ENCODE data around the gene LILRB4. TPM values are rescaled to one million over a fixed set of nuclear protein-coding genes. Genes with fewer than 3 reads are reported as not detected.
"Not testable (repeated sequence)": the region's sequence is repeated elsewhere in the genome, so short reads cannot be mapped to it uniquely, and the experiment has no call there.

LILRB4 gene
- total and polyA plus RNA-seq, 4 experiments from 2014 or later = 3.2 to 3.5 TPM; not detected in 2

DNA sequence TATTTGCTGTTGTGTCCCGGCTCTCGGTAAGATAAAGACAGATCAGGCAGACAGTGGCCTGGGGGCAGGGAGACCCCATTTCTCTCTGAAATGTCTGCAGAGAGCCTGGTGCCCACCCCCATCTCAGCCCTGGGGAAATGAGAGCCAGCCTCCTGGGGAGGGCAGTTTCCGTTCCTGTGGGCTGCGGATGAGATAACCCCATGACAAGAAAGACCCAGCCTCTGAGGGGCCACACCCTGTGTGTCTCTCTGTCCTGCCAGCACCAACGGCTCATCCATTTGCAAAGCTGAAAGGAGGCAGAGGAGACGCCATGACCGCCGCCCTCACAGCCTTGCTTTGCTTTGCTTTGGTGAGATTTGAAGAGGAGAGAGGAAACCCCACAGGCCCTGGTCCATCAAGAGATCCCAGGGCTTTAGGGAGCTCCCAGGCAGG is 33.3 kb downstream of the LILRB4 start:
- Histone ChIP-seq H3K9me3 (ENCODE audit: control insufficient read depth in 1 of 2, low read length in 2 of 2) (no peaks in the 10 kb centered on the region), H3K36me3 (ENCODE audit: insufficient read depth, low read length) (no peaks in the 10 kb centered on the region), H3K4me3 (ENCODE audit: low read length in 2 of 2) (no peak overlapping the region), H3K27ac (ENCODE audit: low read depth, low read length) (no peak overlapping the region), H3K27me3 (ENCODE audit: insufficient read depth, low read length) (no peaks in the 10 kb centered on the region), H3K4me1 (ENCODE audit: insufficient read depth, low read length) (no peaks in the 10 kb centered on the region)
- ChIA-PET CTCF (ENCODE audit: partially characterized antibody) (no interaction called here), POLR2A (ENCODE audit: partially characterized antibody) (no interaction called here)
- Mint-ChIP-seq H3K27me3 (peaks cover 18 to 41% of the 10 kb centered on the region in 2 donors), H3K4me1 (no peaks in the 10 kb centered on the region), H3K9me3 (peaks cover 0 to 12% (median 4%) of the 10 kb centered on the region in 8 donors), H3K4me3 (no peak overlapping the region), H3K36me3 (no peaks in the 10 kb centered on the region), H3K27ac (no peak overlapping the region)
- intact Hi-C loops (cut with micrococcal nuclease) = no loop called here
- DNase-seq = no peak

DNA sequence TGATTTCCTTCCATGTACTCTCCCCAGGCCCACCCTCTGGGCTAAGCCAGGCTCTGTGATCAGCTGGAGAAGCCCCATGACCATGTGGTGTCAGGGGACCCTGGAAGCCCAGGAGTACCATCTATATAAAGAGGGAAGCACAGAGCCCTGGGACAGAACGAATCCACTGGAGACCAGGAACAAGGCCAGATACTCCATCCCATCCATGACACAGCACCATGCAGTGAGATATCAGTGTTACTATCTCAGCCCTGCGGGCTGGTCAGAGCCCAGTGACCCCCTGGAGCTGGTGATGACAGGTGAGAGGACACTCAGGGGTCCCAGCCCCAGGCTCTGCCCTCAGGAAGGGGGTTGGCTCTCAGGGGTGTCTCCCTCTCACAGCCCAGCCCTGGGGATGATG is 34.0 kb downstream of the LILRB4 start:
- no peaks in the 10 kb centered on the region for H3K36me3 ChIP-seq (ENCODE audit: insufficient read depth, low read length)
- H3K4me3 Mint-ChIP-seq = no peak overlapping the region
- no peaks in the 10 kb centered on the region for H3K27me3 ChIP-seq (ENCODE audit: insufficient read depth, low read length)
- H3K4me3 ChIP-seq (ENCODE audit: low read length in 2 of 2) = no peak overlapping the region
- H3K4me1 Mint-ChIP-seq = no peaks in the 10 kb centered on the region
- DNase-seq = no peak
- POLR2A ChIA-PET (ENCODE audit: partially characterized antibody) = no interaction called here
- H3K27ac ChIP-seq (ENCODE audit: low read depth, low read length) = no peak overlapping the region
- H3K27me3 Mint-ChIP-seq = peaks cover 13 to 40% of the 10 kb centered on the region in 2 donors
- no peak overlapping the region for H3K27ac Mint-ChIP-seq
- CTCF ChIA-PET (ENCODE audit: partially characterized antibody) = no interaction called here
- H3K36me3 Mint-ChIP-seq = no peaks in the 10 kb centered on the region
- H3K9me3 ChIP-seq (ENCODE audit: control insufficient read depth in 1 of 2, low read length in 2 of 2) = no peaks in the 10 kb centered on the region
- peaks cover 0 to 9% (median 3%) of the 10 kb centered on the region in 8 donors for H3K9me3 Mint-ChIP-seq
- intact Hi-C loops (cut with micrococcal nuclease) = no loop called here
- no peaks in the 10 kb centered on the region for H3K4me1 ChIP-seq (ENCODE audit: insufficient read depth, low read length)

DNA sequence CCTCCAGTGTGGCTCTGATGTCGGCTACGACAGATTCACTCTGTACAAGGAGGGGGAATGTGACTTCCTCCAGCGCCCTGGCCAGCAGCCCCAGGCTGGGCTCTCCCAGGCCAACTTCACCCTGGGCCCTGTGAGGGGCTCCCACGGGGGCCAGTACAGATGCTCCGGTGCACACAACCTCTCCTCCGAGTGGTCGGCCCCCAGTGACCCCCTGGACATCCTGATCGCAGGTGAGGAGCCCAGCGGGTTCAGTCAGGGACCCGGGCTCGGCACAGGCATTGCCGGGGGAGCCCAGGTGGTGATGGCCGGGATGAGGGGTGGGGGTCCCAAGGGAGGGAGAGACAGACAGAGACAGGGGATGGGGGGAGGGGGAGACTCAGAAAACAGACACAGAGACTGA is 34.9 kb downstream of the LILRB4 start:
- DNase-seq; H3K27ac Mint-ChIP-seq; POLR2A ChIA-PET (ENCODE audit: partially characterized antibody); H3K4me1 Mint-ChIP-seq; CTCF ChIA-PET (ENCODE audit: partially characterized antibody); H3K4me3 ChIP-seq (ENCODE audit: low read length in 2 of 2); H3K9me3 Mint-ChIP-seq; intact Hi-C loops (cut with micrococcal nuclease); H3K36me3 ChIP-seq (ENCODE audit: insufficient read depth, low read length); H3K4me1 ChIP-seq (ENCODE audit: insufficient read depth, low read length); H3K9me3 ChIP-seq (ENCODE audit: control insufficient read depth in 1 of 2, low read length in 2 of 2); H3K27ac ChIP-seq (ENCODE audit: low read depth, low read length); H3K27me3 ChIP-seq (ENCODE audit: insufficient read depth, low read length); H3K36me3 Mint-ChIP-seq; H3K4me3 Mint-ChIP-seq: not testable (repeated sequence)
- H3K27me3 Mint-ChIP-seq = peaks cover 13 to 34% of the 10 kb centered on the region in 2 donors

DNA sequence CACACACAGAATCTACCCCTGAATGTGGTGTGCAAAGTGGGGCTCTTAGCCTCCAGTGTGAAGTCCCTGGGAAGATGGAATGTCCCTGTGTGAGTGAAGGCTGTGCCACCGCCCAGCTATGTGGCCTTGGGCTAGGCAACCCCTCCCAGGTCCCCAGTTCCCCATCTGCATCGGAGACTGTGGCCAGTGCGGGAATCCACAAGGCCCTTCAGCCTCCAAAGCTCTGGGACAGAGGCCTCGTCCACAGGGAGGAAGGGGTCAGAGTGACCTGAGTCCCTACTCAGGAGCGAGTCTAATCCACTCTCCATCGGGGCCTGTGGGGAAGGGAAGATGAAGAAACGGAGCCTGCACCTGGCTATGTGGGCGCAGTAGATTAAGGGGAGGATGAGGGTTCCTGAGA is 42.1 kb downstream of the LILRB4 start:
- no peak overlapping the region for H3K4me3 ChIP-seq (ENCODE audit: low read length in 2 of 2)
- Mint-ChIP-seq H3K27me3 (peaks cover 0 to 13% of the 10 kb centered on the region in 2 donors), H3K36me3 (no peaks in the 10 kb centered on the region), H3K27ac (no peak overlapping the region), H3K4me3 (no peak overlapping the region), H3K4me1 (peaks cover 0 to 6% (median 0%) of the 10 kb centered on the region in 4 donors), H3K9me3 (peaks cover 0 to 7% (median 0%) of the 10 kb centered on the region in 8 donors)
- H3K36me3 ChIP-seq (ENCODE audit: insufficient read depth, low read length) = no peaks in the 10 kb centered on the region
- H3K4me1 ChIP-seq (ENCODE audit: insufficient read depth, low read length) = peaks cover 6% of the 10 kb centered on the region
- ChIA-PET POLR2A (ENCODE audit: partially characterized antibody) (no interaction called here), CTCF (ENCODE audit: partially characterized antibody) (no interaction called here)
- H3K27ac ChIP-seq (ENCODE audit: low read depth, low read length) = no peak overlapping the region
- no peaks in the 10 kb centered on the region for H3K9me3 ChIP-seq (ENCODE audit: control insufficient read depth in 1 of 2, low read length in 2 of 2)
- no peak for DNase-seq
- no peaks in the 10 kb centered on the region for H3K27me3 ChIP-seq (ENCODE audit: insufficient read depth, low read length)
- intact Hi-C loops (cut with micrococcal nuclease) = no loop called here

DNA sequence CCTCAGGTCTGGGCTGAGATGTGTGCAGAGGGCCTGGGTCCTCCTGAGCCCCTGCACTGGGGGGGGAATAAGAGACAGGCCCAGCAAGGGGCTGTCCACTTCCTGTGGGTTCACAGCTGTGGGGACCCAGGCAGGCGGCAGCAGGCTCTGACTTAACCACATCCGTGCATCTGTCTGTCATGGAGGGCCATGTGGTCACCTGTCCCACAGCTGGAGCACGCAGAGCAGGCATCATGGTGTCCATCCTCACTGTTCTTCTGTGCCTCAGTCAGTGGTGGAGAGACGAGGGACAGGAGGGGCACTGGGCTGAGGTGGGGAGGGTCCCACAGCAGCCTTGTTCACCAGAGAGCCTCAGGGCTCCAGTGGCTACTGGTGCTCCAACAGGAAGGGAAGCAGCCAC is 45.2 kb downstream of the LILRB4 start:
- H3K27ac Mint-ChIP-seq = no peak overlapping the region
- CTCF ChIA-PET (ENCODE audit: partially characterized antibody) = no interaction called here

DNA sequence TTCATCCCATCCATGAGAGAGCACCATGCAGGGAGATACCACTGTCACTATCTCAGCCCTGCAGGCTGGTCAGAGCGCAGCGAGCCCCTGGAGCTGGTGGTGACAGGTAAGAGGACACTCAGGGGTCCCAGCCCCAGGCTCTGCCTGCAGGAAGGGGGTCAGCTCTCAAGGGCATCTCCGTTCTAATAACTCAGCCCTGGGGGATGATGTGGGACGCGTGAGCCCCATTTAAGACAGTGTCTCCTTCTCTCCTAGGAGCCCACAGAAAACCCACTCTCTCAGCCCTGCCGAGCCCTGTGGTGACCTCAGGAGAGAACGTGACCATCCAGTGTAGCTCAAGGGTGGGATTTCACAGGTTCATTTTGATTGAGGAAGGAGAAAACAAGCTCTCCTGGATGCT is 46.0 kb downstream of the LILRB4 start:
- no peaks in the 10 kb centered on the region for H3K9me3 ChIP-seq (ENCODE audit: control insufficient read depth in 1 of 2, low read length in 2 of 2)
- H3K4me1 ChIP-seq (ENCODE audit: insufficient read depth, low read length) = peaks cover 6% of the 10 kb centered on the region
- no peak overlapping the region for H3K4me3 ChIP-seq (ENCODE audit: low read length in 2 of 2)
- Mint-ChIP-seq H3K4me1 (peaks cover 0 to 6% (median 1%) of the 10 kb centered on the region in 4 donors), H3K4me3 (peak overlapping the region in 1 of 8 donors; percentile 36), H3K9me3 (peaks cover 0 to 3% (median 0%) of the 10 kb centered on the region in 8 donors), H3K27me3 (peaks cover 2 to 6% of the 10 kb centered on the region in 2 donors), H3K27ac (no peak overlapping the region), H3K36me3 (no peaks in the 10 kb centered on the region)
- no peak overlapping the region for H3K27ac ChIP-seq (ENCODE audit: low read depth, low read length)
- intact Hi-C loops (cut with micrococcal nuclease) = no loop called here
- no peaks in the 10 kb centered on the region for H3K27me3 ChIP-seq (ENCODE audit: insufficient read depth, low read length)
- POLR2A ChIA-PET (ENCODE audit: partially characterized antibody) = no interaction called here
- DNase-seq = no peak
- CTCF ChIA-PET (ENCODE audit: partially characterized antibody) = no interaction called here
- no peaks in the 10 kb centered on the region for H3K36me3 ChIP-seq (ENCODE audit: insufficient read depth, low read length)

More for the DNA sequence above, 45.2 kb downstream of the LILRB4 start:
- no peaks in the 10 kb centered on the region for H3K36me3 ChIP-seq (ENCODE audit: insufficient read depth, low read length)
- no peak for DNase-seq
- Mint-ChIP-seq H3K9me3 (peaks cover 0 to 7% (median 0%) of the 10 kb centered on the region in 8 donors), H3K27me3 (peaks cover 2 to 3% of the 10 kb centered on the region in 2 donors), H3K36me3 (no peaks in the 10 kb centered on the region), H3K4me1 (peaks cover 0 to 6% (median 1%) of the 10 kb centered on the region in 4 donors), H3K4me3 (no peak overlapping the region)
- H3K27ac ChIP-seq (ENCODE audit: low read depth, low read length) = no peak overlapping the region
- intact Hi-C loops (cut with micrococcal nuclease) = no loop called here
- H3K4me3 ChIP-seq (ENCODE audit: low read length in 2 of 2) = no peak overlapping the region
- POLR2A ChIA-PET (ENCODE audit: partially characterized antibody) = no interaction called here
- H3K9me3 ChIP-seq (ENCODE audit: control insufficient read depth in 1 of 2, low read length in 2 of 2) = no peaks in the 10 kb centered on the region
- H3K27me3 ChIP-seq (ENCODE audit: insufficient read depth, low read length) = no peaks in the 10 kb centered on the region
- peaks cover 6% of the 10 kb centered on the region for H3K4me1 ChIP-seq (ENCODE audit: insufficient read depth, low read length)

DNA sequence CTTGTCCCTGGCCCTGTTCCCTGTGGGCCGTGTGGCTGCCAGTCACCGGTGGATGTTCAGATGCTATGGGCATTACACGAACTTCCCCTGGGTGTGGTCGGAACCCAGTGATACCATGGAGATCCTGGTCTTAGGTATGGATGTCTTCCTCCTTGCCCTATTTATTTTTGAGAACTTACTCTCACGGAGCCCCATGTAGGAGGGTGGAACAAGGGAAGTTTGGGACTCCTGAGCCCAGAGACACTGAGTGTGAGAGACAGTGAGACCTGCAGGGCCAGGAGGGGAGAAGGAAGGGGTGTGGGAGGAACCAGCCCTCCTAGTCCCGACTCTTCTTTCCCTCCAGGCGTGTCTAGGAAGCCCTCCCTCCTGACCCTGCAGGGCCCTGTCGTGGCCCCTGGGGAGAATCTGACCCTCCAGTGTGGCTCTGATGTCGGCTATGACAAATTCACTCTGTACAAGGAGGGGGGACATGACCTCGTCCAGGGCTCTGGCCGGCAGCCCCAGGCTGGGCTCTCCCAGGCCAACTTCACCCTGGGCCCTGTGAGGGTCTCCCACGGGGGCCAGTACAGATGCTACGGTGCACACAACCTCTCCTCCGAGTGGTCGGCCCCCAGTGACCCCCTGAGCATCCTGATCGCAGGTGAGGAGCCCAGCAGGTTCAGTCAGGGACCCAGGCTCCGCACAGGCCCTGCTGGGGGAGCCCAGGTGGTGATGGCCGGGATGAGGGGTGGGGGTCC is 46.6 kb downstream of the LILRB4 start:
- Histone ChIP-seq H3K9me3 (ENCODE audit: control insufficient read depth in 1 of 2, low read length in 2 of 2) (no peaks in the 10 kb centered on the region), H3K4me3 (ENCODE audit: low read length in 2 of 2) (no peak overlapping the region), H3K4me1 (ENCODE audit: insufficient read depth, low read length) (peaks cover 6% of the 10 kb centered on the region), H3K36me3 (ENCODE audit: insufficient read depth, low read length) (no peaks in the 10 kb centered on the region), H3K27ac (ENCODE audit: low read depth, low read length) (no peak overlapping the region), H3K27me3 (ENCODE audit: insufficient read depth, low read length) (no peaks in the 10 kb centered on the region)
- no peak overlapping the region for H3K4me3 Mint-ChIP-seq
- POLR2A ChIA-PET (ENCODE audit: partially characterized antibody) = no interaction called here
- H3K27ac Mint-ChIP-seq = no peak overlapping the region
- peaks cover 0 to 6% (median 1%) of the 10 kb centered on the region in 4 donors for H3K4me1 Mint-ChIP-seq
- CTCF ChIA-PET (ENCODE audit: partially characterized antibody) = no interaction called here
- H3K27me3 Mint-ChIP-seq = peaks cover 2 to 5% of the 10 kb centered on the region in 2 donors
- intact Hi-C loops (cut with micrococcal nuclease) = no loop called here
- DNase-seq = no peak
- peaks cover 0 to 3% (median 0%) of the 10 kb centered on the region in 8 donors for H3K9me3 Mint-ChIP-seq
- no peaks in the 10 kb centered on the region for H3K36me3 Mint-ChIP-seq
